WTC11 (cell line): ENCODE results near the gene PROK2. TPM values are rescaled to one million over a fixed set of nuclear protein-coding genes. Genes with fewer than 3 reads are reported as not detected.

Source experiments
- ATAC-seq: fragments of 200-7000 bp; cut with Tn5 transposase; 2 replicates; pipeline ENCODE4 v1.10.0; 2021; ENCODE audit warnings: mild to moderate bottlenecking, moderate library complexity
- CTCF ChIA-PET: fragments of 300-600 bp; sonication (Branson Sonifier 250); formaldehyde crosslinking; loops from one replicate; lab custom pipeline; 2021; ENCODE audit warnings: antibody characterized with exemption; lab: Charles Lee
- POLR2A ChIA-PET: fragments of 350-600 bp; sonication (Branson Sonifier 250); formaldehyde crosslinking; loops from one replicate; lab custom pipeline; 2021; ENCODE audit warnings: antibody characterized with exemption; lab: Charles Lee
- DNase-seq: peaks from one replicate; pipeline ENCODE4 v3.0.0; 2021; ENCODE audit warnings: low spot score
- H3K27ac Mint-ChIP-seq: 2 replicates; pipeline ENCODE4 v1.8.0; 2021; ENCODE audit warnings: mixed read lengths
- H3K27me3 Mint-ChIP-seq: 2 replicates; pipeline ENCODE4 v1.8.0; 2021; ENCODE audit warnings: low read depth, mild to moderate bottlenecking, moderate library complexity, mixed read lengths
- H3K36me3 Mint-ChIP-seq: 2 replicates; pipeline ENCODE4 v1.8.0; 2021; ENCODE audit warnings: mixed read lengths
- H3K4me1 Mint-ChIP-seq: 2 replicates; pipeline ENCODE4 v1.8.0; 2022; ENCODE audit warnings: mixed read lengths
- H3K4me3 Mint-ChIP-seq: 2 replicates; pipeline ENCODE4 v1.8.0; 2021; ENCODE audit warnings: mild to moderate bottlenecking, moderate library complexity, mixed read lengths
- H3K9me3 Mint-ChIP-seq: 2 replicates; pipeline ENCODE4 v1.8.0; 2021; ENCODE audit warnings: mixed read lengths
- ATF3 ChIP-seq: sonication (generic); formaldehyde crosslinking; conservative IDR thresholded peaks from 2 replicates; pipeline ENCODE4 v1.8.1; 2022; ENCODE audit warnings: mild to moderate bottlenecking, missing genetic modification reagents
- CBFB ChIP-seq: sonication (generic); formaldehyde crosslinking; IDR thresholded peaks from 2 replicates; pipeline ENCODE4 v1.8.1; 2022; ENCODE audit warnings: mild to moderate bottlenecking, low read depth, missing genetic modification reagents
- CTCF ChIP-seq: fragments of 200-600 bp; IDR thresholded peaks from 2 replicates; pipeline ENCODE4 v1.8.0; 2022; ENCODE audit warnings: antibody characterized with exemption
- E2F4 ChIP-seq: sonication (generic); formaldehyde crosslinking; IDR thresholded peaks from 2 replicates; pipeline ENCODE4 v1.8.1; 2022; ENCODE audit warnings: low read depth, mild to moderate bottlenecking, moderate library complexity, missing genetic modification reagents, borderline replicate concordance
- E2F5 ChIP-seq: sonication (generic); formaldehyde crosslinking; IDR thresholded peaks from 2 replicates; pipeline ENCODE4 v1.8.1; 2022; ENCODE audit warnings: mild to moderate bottlenecking, moderate library complexity, missing genetic modification reagents
- ERG ChIP-seq: fragments of 250-450 bp; sonication (Bioruptor Pico); IDR thresholded peaks from 2 replicates; pipeline ENCODE4 v1.8.0; 2021; ENCODE audit warnings: mild to moderate bottlenecking
- ETV6 ChIP-seq: sonication (generic); formaldehyde crosslinking; IDR thresholded peaks from 2 replicates; pipeline ENCODE4 v1.8.1; 2022; ENCODE audit warnings: mild to moderate bottlenecking, missing genetic modification reagents
- FOXP1 ChIP-seq: sonication (generic); formaldehyde crosslinking; IDR thresholded peaks from 2 replicates; pipeline ENCODE4 v1.8.0; 2022; ENCODE audit warnings: missing genetic modification reagents, mild to moderate bottlenecking, moderate library complexity, borderline replicate concordance
- IRF1 ChIP-seq: sonication (generic); formaldehyde crosslinking; IDR thresholded peaks from 2 replicates; pipeline ENCODE4 v1.8.0; 2023; ENCODE audit warnings: missing genetic modification reagents
- NR2C2 ChIP-seq: sonication (generic); formaldehyde crosslinking; IDR thresholded peaks from 2 replicates; pipeline ENCODE4 v1.8.0; 2022; ENCODE audit warnings: mild to moderate bottlenecking, missing genetic modification reagents
- RORB ChIP-seq: fragments of 250-450 bp; sonication (Bioruptor Pico); IDR thresholded peaks from 2 replicates; pipeline ENCODE4 v1.9.0; 2021; ENCODE audit warnings: mild to moderate bottlenecking
- SMAD3 ChIP-seq: sonication (generic); formaldehyde crosslinking; IDR thresholded peaks from 2 replicates; pipeline ENCODE4 v1.8.0; 2022; ENCODE audit warnings: missing genetic modification reagents, mild to moderate bottlenecking, borderline replicate concordance
- SP1 ChIP-seq: sonication (generic); formaldehyde crosslinking; conservative IDR thresholded peaks from 2 replicates; pipeline ENCODE4 v1.8.1; 2022; ENCODE audit warnings: missing genetic modification reagents
- TEAD1 ChIP-seq: sonication (generic); formaldehyde crosslinking; IDR thresholded peaks from 2 replicates; pipeline ENCODE4 v1.8.0; 2022; ENCODE audit warnings: mild to moderate bottlenecking, missing genetic modification reagents
- USF1 ChIP-seq: sonication (generic); formaldehyde crosslinking; IDR thresholded peaks from 2 replicates; pipeline ENCODE4 v1.8.0; 2022; ENCODE audit warnings: mild to moderate bottlenecking, missing genetic modification reagents
- ZBTB21 ChIP-seq: sonication (generic); formaldehyde crosslinking; IDR thresholded peaks from 2 replicates; pipeline ENCODE4 v1.8.1; 2023; ENCODE audit warnings: mild to moderate bottlenecking, missing genetic modification reagents, borderline replicate concordance
- ZBTB43 ChIP-seq: sonication (generic); formaldehyde crosslinking; IDR thresholded peaks from 2 replicates; pipeline ENCODE4 v1.8.1; 2023; ENCODE audit warnings: mild to moderate bottlenecking, missing genetic modification reagents
- ZNF396 ChIP-seq: fragments of 250-450 bp; sonication (Bioruptor Pico); IDR thresholded peaks from 2 replicates; pipeline ENCODE4 v1.8.0; 2021; ENCODE audit warnings: mild to moderate bottlenecking, moderate library complexity, borderline replicate concordance
- total RNA-seq: library from RNA; stranded (reverse); gene quantifications from 3 replicates; pipeline ENCODE4 v1.2.3, GENCODE V29; 2021

The PROK2 gene
- total RNA-seq, 1 experiment from 2014 or later = 0.92 TPM

GRCh38 chr3:71806736-71807135, 21.8 kb upstream of the PROK2 start (continued):
- TF ChIP-seq ATF3 (CRISPR knock-in tag) (no peak), ETV6 (CRISPR knock-in tag) (no peak), TEAD1 (CRISPR knock-in tag) (no peak), SP1 (CRISPR knock-in tag) (no peak), FOXP1 (CRISPR knock-in tag) (no peak), E2F5 (CRISPR knock-in tag) (no peak)

GRCh38 chr3:71805691-71806090, 20.7 kb upstream of the PROK2 start:
- POLR2A ChIA-PET = no interaction called here
- no peak overlapping the region for H3K4me3 Mint-ChIP-seq
- H3K27me3 Mint-ChIP-seq = peaks cover 6% of the 10 kb centered on the region
- no peak overlapping the region for H3K27ac Mint-ChIP-seq
- ATAC-seq = no peak
- no peak for DNase-seq
- CTCF ChIA-PET = no interaction called here
- H3K9me3 Mint-ChIP-seq = no peaks in the 10 kb centered on the region
- H3K4me1 Mint-ChIP-seq = peaks cover 25% of the 10 kb centered on the region
- H3K36me3 Mint-ChIP-seq = no peaks in the 10 kb centered on the region
- TF ChIP-seq SMAD3 (no peak), CBFB (CRISPR knock-in tag) (no peak), ERG (CRISPR knock-in tag) (no peak), IRF1 (CRISPR knock-in tag) (no peak), CTCF (no peak), ZBTB43 (no peak), E2F4 (no peak), SP1 (CRISPR knock-in tag) (no peak), ZBTB21 (no peak), ZNF396 (CRISPR knock-in tag) (no peak), RORB (no peak), USF1 (CRISPR knock-in tag) (no peak), NR2C2 (CRISPR knock-in tag) (no peak)
- TF ChIP-seq, all 79 proteins: peak for 0
